ENCODE measurements around the gene BBS9.

BBS9 gene

GRCh38 chr7:33107136-33108066 lies 22.0 kb upstream of the BBS9 start:
- peak; percentile 56 for DNase-seq (ENCODE audit: low read depth)
- H3K4me3 ChIP-seq (ENCODE audit: control insufficient read depth, low read depth, low read length) = peak overlapping the region; percentile 85
- TF ChIP-seq, protein P1, sequence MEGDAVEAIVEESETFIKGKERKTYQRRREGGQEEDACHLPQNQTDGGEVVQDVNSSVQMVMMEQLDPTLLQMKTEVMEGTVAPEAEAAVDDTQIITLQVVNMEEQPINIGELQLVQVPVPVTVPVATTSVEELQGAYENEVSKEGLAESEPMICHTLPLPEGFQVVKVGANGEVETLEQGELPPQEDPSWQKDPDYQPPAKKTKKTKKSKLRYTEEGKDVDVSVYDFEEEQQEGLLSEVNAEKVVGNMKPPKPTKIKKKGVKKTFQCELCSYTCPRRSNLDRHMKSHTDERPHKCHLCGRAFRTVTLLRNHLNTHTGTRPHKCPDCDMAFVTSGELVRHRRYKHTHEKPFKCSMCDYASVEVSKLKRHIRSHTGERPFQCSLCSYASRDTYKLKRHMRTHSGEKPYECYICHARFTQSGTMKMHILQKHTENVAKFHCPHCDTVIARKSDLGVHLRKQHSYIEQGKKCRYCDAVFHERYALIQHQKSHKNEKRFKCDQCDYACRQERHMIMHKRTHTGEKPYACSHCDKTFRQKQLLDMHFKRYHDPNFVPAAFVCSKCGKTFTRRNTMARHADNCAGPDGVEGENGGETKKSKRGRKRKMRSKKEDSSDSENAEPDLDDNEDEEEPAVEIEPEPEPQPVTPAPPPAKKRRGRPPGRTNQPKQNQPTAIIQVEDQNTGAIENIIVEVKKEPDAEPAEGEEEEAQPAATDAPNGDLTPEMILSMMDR (conservative IDR thresholded peaks at IDR 0.05; ENCODE audit: control insufficient read depth, insufficient read depth, low read depth, low read length) = peak; percentile 47

- TF ChIP-seq, protein P1 (conservative IDR thresholded peaks at IDR 0.05; ENCODE audit: control insufficient read depth, insufficient read depth, low read depth, low read length) = no peak
- DNase-seq (ENCODE audit: low read depth) = peak; percentile 40
- peak overlapping the region; percentile 85 for H3K4me3 ChIP-seq (ENCODE audit: control insufficient read depth, low read depth, low read length)
Measured at GRCh38 chr7:33108554-33109004, 20.8 kb upstream of the BBS9 start.

DNA sequence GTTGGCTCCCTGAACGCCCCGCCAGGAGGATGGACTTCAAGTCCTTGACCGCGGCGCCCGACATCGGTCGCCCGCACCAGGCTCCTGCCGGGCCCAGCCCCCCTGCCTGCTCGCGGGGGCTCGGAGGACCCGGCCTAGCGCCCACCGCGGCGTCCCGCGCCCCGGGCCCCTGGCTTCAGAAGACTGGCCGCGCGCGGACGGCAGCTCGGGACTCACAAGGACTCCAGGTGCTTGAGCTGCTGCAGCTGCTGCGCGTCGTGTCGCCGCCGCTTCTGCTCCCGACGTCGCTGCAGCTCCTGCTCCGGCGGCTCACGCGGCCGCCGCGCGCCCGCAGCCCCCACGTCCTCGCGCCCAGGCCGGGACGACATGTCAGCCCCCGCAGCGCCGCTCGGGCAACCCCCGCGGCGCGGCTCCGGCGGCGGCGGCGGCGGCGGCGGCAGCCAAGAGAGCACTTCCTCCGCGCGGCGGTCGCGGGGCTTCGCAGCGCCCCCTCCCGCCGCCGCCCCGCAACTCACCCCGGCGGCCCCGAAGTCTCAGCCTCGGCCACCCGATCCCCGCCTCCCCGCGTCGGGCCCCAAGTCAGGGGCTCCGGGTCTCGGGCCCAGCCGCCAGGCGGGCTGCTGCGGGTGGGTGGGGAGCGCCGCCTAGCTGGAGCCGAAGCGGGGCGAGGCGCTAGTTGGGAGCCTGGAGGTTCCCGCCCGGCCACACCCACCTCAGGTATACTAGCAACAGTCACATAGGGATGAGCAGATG lies 20.2 kb upstream of the BBS9 start, which contains the start of gene RP9:
TSS of gene RP9 (minus strand) at position 400 of the 753 bp plus-strand sequence. CDS start at position 368, 32 bp downstream.
- TF ChIP-seq, protein P1 (conservative IDR thresholded peaks at IDR 0.05; ENCODE audit: control insufficient read depth, insufficient read depth, low read depth, low read length) = no peak
- H3K4me3 ChIP-seq (ENCODE audit: control insufficient read depth, low read depth, low read length) = peak within 1 kb of the TSS; percentile 85
- DNase-seq (ENCODE audit: low read depth) = peak; percentile 30

GRCh38 chr7:33109758-33110238 lies 19.6 kb upstream of the BBS9 start:
- peak; percentile 58 for DNase-seq (ENCODE audit: low read depth)
- H3K4me3 ChIP-seq (ENCODE audit: control insufficient read depth, low read depth, low read length) = peak overlapping the region; percentile 57

DNA sequence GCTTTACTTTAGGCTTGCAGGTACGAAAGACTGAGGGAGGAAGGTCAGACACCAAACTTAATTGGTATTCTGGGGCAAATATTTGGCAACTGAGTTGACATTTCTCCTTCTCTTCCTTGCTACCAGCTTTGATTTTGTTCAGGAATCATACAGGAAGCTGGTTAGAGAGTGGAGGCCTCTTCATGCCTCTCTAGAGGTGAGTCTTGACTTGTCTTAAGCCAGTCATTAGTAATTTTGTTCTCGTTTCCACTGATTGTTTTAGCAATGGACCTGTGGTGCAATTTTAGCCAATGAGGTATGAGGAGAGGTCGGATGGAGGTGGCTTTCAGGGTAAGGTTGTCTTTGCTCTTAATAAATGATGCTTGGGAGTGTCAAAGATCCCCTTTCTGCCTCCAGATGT lies 17.8 kb upstream of the BBS9 start:
- DNase-seq (ENCODE audit: low read depth) = no peak
- no peak overlapping the region for H3K4me3 ChIP-seq (ENCODE audit: control insufficient read depth, low read depth, low read length)
- TF ChIP-seq, protein P1 (conservative IDR thresholded peaks at IDR 0.05; ENCODE audit: control insufficient read depth, insufficient read depth, low read depth, low read length) = no peak

More at GRCh38 chr7:33109758-33110238, 19.6 kb upstream of the BBS9 start:
- TF ChIP-seq, protein P1 (conservative IDR thresholded peaks at IDR 0.05; ENCODE audit: control insufficient read depth, insufficient read depth, low read depth, low read length) = no peak

DNA sequence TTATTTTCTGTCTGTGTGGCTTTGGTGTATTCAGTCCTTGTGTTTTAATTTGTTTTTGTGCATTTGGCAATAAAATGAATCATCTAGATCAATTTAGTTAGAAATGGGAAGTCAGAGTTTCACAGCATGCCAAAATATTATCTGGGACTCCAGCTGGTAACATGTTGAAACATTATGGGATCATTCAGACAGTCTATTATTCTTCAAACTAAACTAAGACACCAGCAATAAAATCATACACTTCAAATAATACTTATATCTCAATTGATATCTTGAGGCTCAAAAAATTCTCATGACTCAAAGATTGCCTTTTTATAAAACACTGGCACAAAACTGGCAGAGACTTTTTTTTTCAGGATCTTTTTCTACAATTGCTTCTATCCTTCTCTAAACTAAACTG lies 14.4 kb upstream of the BBS9 start:
- H3K4me3 ChIP-seq (ENCODE audit: control insufficient read depth, low read depth, low read length) = no peak overlapping the region
- DNase-seq (ENCODE audit: low read depth) = no peak
- TF ChIP-seq, protein P1 (conservative IDR thresholded peaks at IDR 0.05; ENCODE audit: control insufficient read depth, insufficient read depth, low read depth, low read length) = no peak
